Cardiac atrium fibroblast (primary cell): ENCODE measurements around the gene KRTAP10-6. TPM values are rescaled to one million over a fixed set of nuclear protein-coding genes. Genes with fewer than 3 reads are reported as not detected.

Source experiments
- total RNA-seq: library from RNA; depleted of rRNA; stranded (reverse); fragments of >200 nt; gene quantifications from 2 replicates; pipeline ENCODE4 v1.2.3, GENCODE V29; 2015

KRTAP10-6 gene, protein sequence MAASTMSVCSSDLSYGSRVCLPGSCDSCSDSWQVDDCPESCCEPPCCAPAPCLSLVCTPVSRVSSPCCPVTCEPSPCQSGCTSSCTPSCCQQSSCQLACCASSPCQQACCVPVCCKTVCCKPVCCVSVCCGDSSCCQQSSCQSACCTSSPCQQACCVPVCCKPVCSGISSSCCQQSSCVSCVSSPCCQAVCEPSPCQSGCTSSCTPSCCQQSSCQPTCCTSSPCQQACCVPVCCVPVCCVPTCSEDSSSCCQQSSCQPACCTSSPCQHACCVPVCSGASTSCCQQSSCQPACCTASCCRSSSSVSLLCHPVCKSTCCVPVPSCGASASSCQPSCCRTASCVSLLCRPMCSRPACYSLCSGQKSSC
- not detected in 2 replicates for total RNA-seq

GRCh38 chr21:44592446-44593311 is at the start of gene KRTAP10-6:
TSS of gene KRTAP10-6 (minus strand) at chr21:44592505. CDS start at chr21:44592484, 21 bp downstream.

DNA sequence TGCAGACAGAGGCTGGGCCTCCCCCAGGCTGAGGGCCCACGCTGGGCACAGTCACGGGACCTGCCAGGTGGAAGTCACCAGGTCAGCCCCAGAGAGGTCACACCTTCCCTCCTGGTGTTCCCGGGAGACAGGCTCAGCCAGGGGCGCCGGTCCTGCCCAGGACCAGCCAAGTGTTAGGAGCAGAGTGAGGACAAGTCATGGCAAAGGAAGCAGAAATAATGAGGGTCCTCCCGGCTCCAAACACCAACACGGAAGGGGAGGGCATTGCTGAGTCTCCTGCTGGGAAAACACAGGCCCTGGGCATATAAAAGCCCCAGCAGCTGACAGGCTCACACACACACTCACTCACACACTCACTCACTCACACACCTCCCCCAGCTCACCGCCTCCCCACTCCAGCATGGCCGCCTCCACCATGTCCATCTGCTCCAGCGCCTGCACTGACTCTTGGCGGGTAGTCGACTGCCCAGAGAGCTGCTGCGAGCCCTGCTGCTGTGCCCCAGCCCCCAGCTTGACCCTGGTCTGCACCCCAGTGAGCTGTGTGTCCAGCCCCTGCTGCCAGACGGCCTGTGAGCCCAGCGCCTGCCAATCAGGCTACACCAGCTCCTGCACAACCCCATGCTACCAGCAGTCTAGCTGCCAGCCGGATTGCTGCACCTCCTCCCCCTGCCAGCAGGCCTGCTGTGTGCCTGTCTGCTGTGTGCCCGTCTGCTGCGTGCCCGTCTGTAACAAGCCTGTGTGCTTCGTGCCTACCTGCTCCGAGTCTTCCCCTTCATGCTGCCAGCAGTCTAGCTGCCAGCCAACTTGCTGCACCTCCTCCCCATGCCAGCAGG is 44.9 kb upstream of the KRTAP10-6 start, which contains the start of gene KRTAP10-10:
KRTAP10-10 (plus strand) TSS at position 339 of the 833 bp plus-strand sequence; CDS start at position 401, 62 bp downstream.

GRCh38 chr21:44626673-44627143 is 34.4 kb upstream of the KRTAP10-6 start, which contains the start of gene KRTAP10-9:
TSS of gene KRTAP10-9 (plus strand) at chr21:44627093. CDS start at chr21:44627172, 79 bp downstream.

DNA sequence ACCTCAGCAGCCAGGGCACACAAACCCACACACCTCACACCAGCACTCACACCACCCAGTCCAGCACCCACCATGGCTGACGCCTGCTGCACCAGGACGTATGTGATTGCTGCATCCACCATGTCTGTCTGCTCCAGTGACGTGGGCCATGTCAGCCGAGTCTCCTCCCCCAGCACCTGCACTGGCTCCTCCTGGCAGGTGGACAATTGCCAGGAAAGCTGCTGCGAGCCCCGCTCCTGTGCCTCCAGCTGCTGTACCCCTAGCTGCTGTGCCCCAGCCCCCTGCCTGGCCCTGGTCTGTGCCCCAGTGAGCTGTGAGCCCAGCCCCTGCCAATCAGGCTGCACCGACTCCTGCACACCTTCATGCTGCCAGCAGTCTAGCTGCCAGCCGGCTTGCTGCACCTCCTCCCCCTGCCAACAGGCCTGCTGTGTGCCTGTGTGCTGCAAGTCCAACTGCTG is 19.8 kb upstream of the KRTAP10-6 start, which contains the start of gene KRTAP10-8:
KRTAP10-8 (plus strand) TSS at position 51 of the 458 bp plus-strand sequence; CDS start at position 73, 22 bp downstream.

DNA sequence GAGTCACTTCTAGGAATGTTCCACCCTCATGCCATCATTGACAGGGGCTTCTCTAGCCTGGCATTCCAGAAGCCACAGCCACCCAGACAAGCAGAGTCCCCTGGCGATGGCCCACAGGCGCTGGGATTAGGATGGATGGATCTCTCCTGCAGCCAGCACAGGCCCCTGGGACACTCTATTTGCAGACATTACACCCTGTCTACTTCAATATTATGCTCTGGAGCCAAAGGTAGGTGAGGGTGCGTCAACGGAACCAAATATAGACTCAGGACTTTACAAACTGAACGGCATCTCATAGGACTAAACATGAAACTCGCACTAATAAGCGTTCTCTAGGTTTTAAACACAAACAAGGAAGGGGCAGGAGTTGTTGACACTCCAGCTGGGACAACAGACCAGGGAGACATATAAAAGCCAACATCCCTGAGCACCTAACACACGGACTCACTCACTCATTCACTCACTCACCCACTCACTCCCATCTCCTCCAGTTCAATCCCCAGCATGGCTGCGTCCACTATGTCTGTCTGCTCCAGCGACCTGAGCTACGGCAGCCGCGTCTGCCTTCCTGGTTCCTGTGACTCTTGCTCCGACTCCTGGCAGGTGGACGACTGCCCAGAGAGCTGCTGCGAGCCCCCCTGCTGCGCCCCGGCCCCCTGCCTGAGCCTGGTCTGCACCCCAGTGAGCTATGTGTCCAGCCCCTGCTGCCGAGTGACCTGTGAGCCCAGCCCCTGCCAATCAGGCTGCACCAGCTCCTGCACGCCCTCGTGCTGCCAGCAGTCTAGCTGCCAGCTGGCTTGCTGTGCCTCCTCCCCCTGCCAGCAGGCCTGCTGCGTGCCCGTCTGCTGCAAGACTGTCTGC is 8.0 kb upstream of the KRTAP10-6 start, which contains the start of gene KRTAP10-7:
KRTAP10-7 (plus strand) TSS at position 480 of the 861 bp plus-strand sequence; CDS start at position 505, 25 bp downstream.

GRCh38 chr21:44580231-44580821 is 12.0 kb downstream of the KRTAP10-6 start, which contains the start of gene KRTAP10-5:
TSS of gene KRTAP10-5 (minus strand) at chr21:44580604. CDS start at chr21:44580578, 26 bp downstream.

DNA sequence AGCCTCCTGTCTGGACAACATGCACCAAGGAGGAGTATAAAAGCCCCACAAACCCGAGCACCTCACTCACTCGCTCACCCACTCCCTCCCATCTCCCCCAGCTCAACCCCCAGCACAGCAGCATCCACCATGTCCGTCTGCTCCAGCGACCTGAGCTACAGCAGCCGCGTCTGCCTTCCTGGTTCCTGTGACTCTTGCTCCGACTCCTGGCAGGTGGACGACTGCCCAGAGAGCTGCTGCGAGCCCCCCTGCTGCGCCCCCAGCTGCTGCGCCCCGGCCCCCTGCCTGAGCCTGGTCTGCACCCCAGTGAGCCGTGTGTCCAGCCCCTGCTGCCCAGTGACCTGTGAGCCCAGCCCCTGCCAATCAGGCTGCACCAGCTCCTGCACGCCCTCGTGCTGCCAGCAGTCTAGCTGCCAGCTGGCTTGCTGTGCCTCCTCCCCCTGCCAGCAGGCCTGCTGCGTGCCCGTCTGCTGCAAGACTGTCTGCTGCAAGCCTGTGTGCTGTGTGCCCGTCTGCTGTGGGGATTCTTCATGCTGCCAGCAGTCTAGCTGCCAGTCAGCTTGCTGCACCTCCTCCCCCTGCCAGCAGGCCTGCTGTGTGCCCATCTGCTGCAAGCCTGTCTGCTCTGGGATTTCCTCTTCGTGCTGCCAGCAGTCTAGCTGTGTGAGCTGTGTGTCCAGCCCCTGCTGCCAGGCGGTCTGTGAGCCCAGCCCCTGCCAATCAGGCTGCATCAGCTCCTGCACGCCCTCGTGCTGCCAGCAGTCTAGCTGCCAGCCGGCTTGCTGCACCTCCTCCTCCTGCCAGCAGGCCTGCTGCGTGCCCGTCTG is 18.5 kb downstream of the KRTAP10-6 start, which contains the start of gene KRTAP10-4:
KRTAP10-4 (plus strand) TSS at position 100 of the 827 bp plus-strand sequence; CDS start at position 130, 30 bp downstream.

DNA sequence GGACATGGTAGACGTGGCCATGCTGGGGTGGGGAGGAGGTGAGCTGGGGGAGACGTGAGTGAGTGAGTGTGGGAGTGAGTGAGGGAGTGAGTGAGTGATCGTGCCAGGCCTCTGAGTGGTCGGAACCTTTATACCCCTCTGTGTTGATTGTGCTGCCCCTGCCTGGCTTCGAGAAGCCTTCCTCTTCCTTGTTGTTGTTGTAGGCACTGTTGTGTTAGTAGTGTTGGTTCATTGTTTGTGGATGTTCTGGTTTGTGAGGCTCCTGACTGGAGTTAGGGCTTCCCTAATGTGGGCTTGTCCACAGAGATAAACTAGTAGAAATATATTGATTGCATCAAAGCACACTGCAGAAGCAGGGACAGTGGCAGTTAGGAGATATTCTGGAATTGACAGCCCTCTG is 33.6 kb downstream of the KRTAP10-6 start, which contains the start of gene KRTAP10-3:
KRTAP10-3 (minus strand) TSS at position 101 of the 400 bp plus-strand sequence; CDS start at position 21, 80 bp downstream.

DNA sequence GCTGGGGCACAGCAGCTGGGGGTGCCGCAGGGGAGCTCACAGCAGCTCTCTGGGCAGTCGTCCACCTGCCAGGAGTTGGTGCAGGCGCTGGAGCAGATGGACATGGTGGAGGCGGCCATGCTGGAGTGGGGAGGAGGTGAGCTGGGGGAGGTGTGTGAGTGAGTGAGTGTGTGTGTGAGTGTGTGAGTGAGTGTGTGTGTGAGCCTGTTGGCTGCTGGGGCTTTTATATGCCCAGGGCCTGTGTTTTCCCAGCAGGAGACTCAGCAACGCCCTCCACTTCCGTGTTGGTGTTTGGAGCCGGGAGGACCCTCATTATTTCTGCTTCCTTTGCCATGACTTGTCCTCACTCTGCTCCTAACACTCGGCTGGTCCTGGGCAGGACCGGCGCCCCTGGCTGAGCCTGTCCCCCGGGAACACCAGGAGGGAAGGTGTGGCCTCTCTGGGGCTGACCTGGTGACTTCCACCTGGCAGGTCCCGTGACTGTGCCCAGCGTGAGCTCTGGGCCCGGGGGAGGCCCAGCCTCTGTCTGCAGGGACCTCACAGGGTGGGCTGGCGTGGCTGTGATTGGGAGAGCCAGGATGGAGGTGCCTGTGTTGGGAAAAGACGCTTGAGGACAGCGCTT is 40.9 kb downstream of the KRTAP10-6 start, which contains the start of gene KRTAP10-2:
KRTAP10-2 (minus strand) TSS at position 166 of the 622 bp plus-strand sequence; CDS start at position 119, 47 bp downstream.

Other genes starting within 250 kb of the KRTAP10-6 start
- not detected in 2 replicates for gene TRPM2, start 238.9 kb downstream of the KRTAP10-6 start, total RNA-seq
- 3.6 and 3.7 TPM in 2 replicates for gene LRRC3, start 137.0 kb downstream of the KRTAP10-6 start, total RNA-seq
- not detected in 2 replicates for gene KRTAP10-1, start 52.3 kb downstream of the KRTAP10-6 start, total RNA-seq
- not detected in 2 replicates for gene KRTAP10-2, start 41.0 kb downstream of the KRTAP10-6 start, total RNA-seq
- gene KRTAP10-3, start 33.7 kb downstream of the KRTAP10-6 start, total RNA-seq, result not detected in 2 replicates
- gene KRTAP10-4, start 18.8 kb downstream of the KRTAP10-6 start, total RNA-seq, result not detected in 2 replicates
- gene KRTAP10-5, start 11.9 kb downstream of the KRTAP10-6 start, total RNA-seq, result not detected in 2 replicates
- not detected in 2 replicates for gene KRTAP10-7, start 8.1 kb upstream of the KRTAP10-6 start, total RNA-seq
- not detected in 2 replicates for gene KRTAP10-8, start 19.6 kb upstream of the KRTAP10-6 start, total RNA-seq
- not detected in 2 replicates for gene KRTAP10-9, start 34.6 kb upstream of the KRTAP10-6 start, total RNA-seq
- not detected in 2 replicates for gene KRTAP10-10, start 44.9 kb upstream of the KRTAP10-6 start, total RNA-seq
- not detected in 2 replicates for gene KRTAP10-11, start 53.9 kb upstream of the KRTAP10-6 start, total RNA-seq
- not detected in 2 replicates for gene KRTAP12-4, start 62.2 kb upstream of the KRTAP10-6 start, total RNA-seq
- gene KRTAP12-3, start 65.4 kb upstream of the KRTAP10-6 start, total RNA-seq, result not detected in 2 replicates
- gene KRTAP12-2, start 74.4 kb upstream of the KRTAP10-6 start, total RNA-seq, result not detected in 2 replicates
- not detected in 2 replicates for gene KRTAP12-1, start 89.7 kb upstream of the KRTAP10-6 start, total RNA-seq
- not detected in 2 replicates for gene KRTAP10-12, start 104.7 kb upstream of the KRTAP10-6 start, total RNA-seq
- gene TSPEAR, start 119.1 kb upstream of the KRTAP10-6 start, total RNA-seq, result not detected in 2 replicates
- gene UBE2G2, start 209.3 kb upstream of the KRTAP10-6 start, total RNA-seq, result 33.4 and 43.9 TPM in 2 replicates
- 59.6 and 64.6 TPM in 2 replicates for gene SUMO3, start 225.6 kb upstream of the KRTAP10-6 start, total RNA-seq